SK-N-SH (cell line): ENCODE measurements around the gene C11orf97. TPM values are rescaled to one million over a fixed set of nuclear protein-coding genes. Genes with fewer than 3 reads are reported as not detected.

Experiments used
- CTCF ChIA-PET: fragments of 300-600, 350-600 bp; formaldehyde crosslinking; extraction: SDS; loops from one replicate; lab custom pipeline; 2021; lab: Yijun Ruan, JAX
- POLR2A ChIA-PET: fragments of 350-600 bp; sonication (Branson Sonifier 250); formaldehyde crosslinking; extraction: SDS; loops from one replicate; lab custom pipeline; 2020; ENCODE audit warnings: antibody characterized with exemption, inconsistent platforms; lab: Yijun Ruan, JAX
- DNase-seq: peaks from one replicate; pipeline ENCODE4 v3.0.0; 2012
- H2AFZ ChIP-seq: fragments of 200-600 bp; sonication (generic); 2 replicates; pipeline ENCODE4 v1.8.1; 2016; ENCODE audit warnings: antibody characterized with exemption, mild to moderate bottlenecking, low read depth
- H3F3A ChIP-seq: fragments of 200-600 bp; sonication (generic); replicated peaks from 2 replicates; pipeline ENCODE3; 2016; ENCODE audit warnings: antibody characterized with exemption, mild to moderate bottlenecking; ENCODE audit not compliant: insufficient read depth
- H3K27ac ChIP-seq, 2 experiments: fragments of 200-500 bp in 1 of 2; fragments of 200-600 bp in 1 of 2; sonication (Bioruptor generic) in 1 of 2; sonication (generic), shearing (Covaris generic) in 1 of 2; 2 replicates each; pipeline versions ENCODE4 v1.5.1 to v1.6.1; 2014 to 2016; ENCODE audit warnings: low read depth in 2 of 2, inconsistent platforms in 1 of 2, low read length in 1 of 2, mild to moderate bottlenecking in 1 of 2, mixed read lengths in 1 of 2
- H3K27me3 ChIP-seq: fragments of 200-600 bp; sonication (generic), shearing (Covaris generic); 2 replicates; pipeline ENCODE4 v1.6.1; 2016; ENCODE audit warnings: mixed run types; ENCODE audit not compliant: insufficient read depth
- H3K36me3 ChIP-seq, 2 experiments: fragments of 200-500 bp in 1 of 2; fragments of 200-600 bp in 1 of 2; sonication (Bioruptor generic) in 1 of 2; sonication (generic) in 1 of 2; replicated peaks in 1 of 2; 2 replicates each; pipeline versions ENCODE3 to v1.5.1; 2014 to 2016; ENCODE audit warnings: low read length in 1 of 2, mild to moderate bottlenecking in 1 of 2; ENCODE audit not compliant: insufficient read depth in 2 of 2, control insufficient read depth in 1 of 2
- H3K4me1 ChIP-seq, 2 experiments: fragments of 200-500 bp in 1 of 2; fragments of 200-600 bp in 1 of 2; sonication (Bioruptor generic) in 1 of 2; sonication (generic), shearing (Covaris generic) in 1 of 2; 2 replicates each; pipeline versions ENCODE4 v1.5.1 to v1.6.1; 2014 to 2016; ENCODE audit warnings: low read depth in 1 of 2, low read length in 1 of 2, mixed run types in 1 of 2; ENCODE audit not compliant: insufficient read depth in 2 of 2, control insufficient read depth in 1 of 2
- H3K4me2 ChIP-seq: fragments of 200-600 bp; sonication (generic), shearing (Covaris generic); 2 replicates; pipeline ENCODE4 v1.6.1; 2017; ENCODE audit warnings: mixed run types
- H3K4me3 ChIP-seq, 2 experiments: fragments of 200-500 bp in 1 of 2; fragments of 200-600 bp in 1 of 2; sonication (Bioruptor generic) in 1 of 2; sonication (generic), shearing (Covaris generic) in 1 of 2; 2 replicates each; pipeline versions ENCODE4 v1.5.1 to v1.8.1; 2014 to 2016; ENCODE audit warnings: low read depth in 2 of 2, inconsistent platforms in 1 of 2, low read length in 1 of 2, mild to moderate bottlenecking in 1 of 2, mixed read lengths in 1 of 2, moderate library complexity in 1 of 2
- H3K79me2 ChIP-seq: fragments of 200-600 bp; sonication (generic); 2 replicates; pipeline ENCODE4 v1.8.1; 2017; ENCODE audit warnings: mild to moderate bottlenecking; ENCODE audit not compliant: insufficient read depth
- H3K9ac ChIP-seq: fragments of 200-600 bp; sonication (generic); 2 replicates; pipeline ENCODE4 v1.6.1; 2017; ENCODE audit warnings: mixed run types
- H3K9me2 ChIP-seq: fragments of 200-600 bp; sonication (generic); 2 replicates; pipeline ENCODE4 v1.6.1; 2017; ENCODE audit warnings: mixed run types
- H3K9me3 ChIP-seq: fragments of 200-600 bp; sonication (generic); 2 replicates; pipeline ENCODE4 v1.6.1; 2017; ENCODE audit warnings: mixed run types, mild to moderate bottlenecking, moderate library complexity
- H4K20me1 ChIP-seq: fragments of 200-600 bp; sonication (generic); 2 replicates; pipeline ENCODE4 v1.6.1; 2017; ENCODE audit warnings: mild to moderate bottlenecking, mixed run types; ENCODE audit not compliant: insufficient read depth
- ELF1 ChIP-seq: IDR thresholded peaks from 2 replicates; pipeline ENCODE4 v1.4.0; 2012
- EP300 ChIP-seq, 2 experiments: IDR thresholded peaks; 2 replicates each; pipeline versions ENCODE4 v1.4.0 to v1.6.1; 2012; ENCODE audit warnings: borderline replicate concordance in 1 of 2, low read depth in 1 of 2, low read length in 1 of 2
- FOSL2 ChIP-seq: IDR thresholded peaks from 2 replicates; pipeline ENCODE4 v1.4.0; 2012; ENCODE audit warnings: low read depth, mild to moderate bottlenecking, moderate library complexity, borderline replicate concordance
- FOXJ3 ChIP-seq: sonication (generic); formaldehyde crosslinking; IDR thresholded peaks from 2 replicates; pipeline ENCODE4 v1.5.1; 2020; ENCODE audit warnings: mild to moderate bottlenecking, missing genetic modification reagents
- MXI1 ChIP-seq: IDR thresholded peaks from 2 replicates; pipeline ENCODE4 v1.6.1; 2012; ENCODE audit warnings: mild to moderate bottlenecking, low read depth, low read length, improper control_type of control experiment
- POLR2AphosphoS5 ChIP-seq: IDR thresholded peaks from 2 replicates; pipeline ENCODE4 v1.6.1; 2012; ENCODE audit warnings: low read depth, low read length
- RAD21 ChIP-seq: IDR thresholded peaks from 2 replicates; pipeline ENCODE4 v1.6.1; 2012; ENCODE audit warnings: mild to moderate bottlenecking, low read length
- RFX5 ChIP-seq: IDR thresholded peaks from 2 replicates; pipeline ENCODE4 v1.6.1; 2012; ENCODE audit warnings: mild to moderate bottlenecking, improper control_type of control experiment, low read length
- SIN3A ChIP-seq: IDR thresholded peaks from 2 replicates; pipeline ENCODE4 v1.6.1; 2012; ENCODE audit warnings: low read depth, mild to moderate bottlenecking, low read length, moderate library complexity, borderline replicate concordance
- WGBS: methylation state at CpG from one replicate; pipeline ENCODE4 v1.1.6; 2017; ENCODE audit warnings: low lambda C conversion rate; 5-methylcytosine and 5-hydroxymethylcytosine counted together
- polyA plus RNA-seq, 3 experiments: library from polyadenylated mRNA; depleted of rRNA; stranded (reverse); fragments of >200 nt; gene quantifications; 2 replicates each; pipeline ENCODE4 v1.2.3, GENCODE V29; 2012
- TF ChIP-seq, protein P1 (sequence below): IDR thresholded peaks from 2 replicates; pipeline ENCODE4 v1.6.1; 2012; ENCODE audit warnings: mild to moderate bottlenecking, low read depth, low read length, moderate library complexity
- TF ChIP-seq, protein P2 (sequence below): IDR thresholded peaks from 2 replicates; pipeline ENCODE4 v1.4.0; 2012; ENCODE audit warnings: low read depth
- TF ChIP-seq, protein P3 (sequence below): IDR thresholded peaks from 2 replicates; pipeline ENCODE4; 2012

Gene C11orf97
- polyA plus RNA-seq, 1 of the 3 experiments (the other 2 are of a cell fraction) = not detected

DNA sequence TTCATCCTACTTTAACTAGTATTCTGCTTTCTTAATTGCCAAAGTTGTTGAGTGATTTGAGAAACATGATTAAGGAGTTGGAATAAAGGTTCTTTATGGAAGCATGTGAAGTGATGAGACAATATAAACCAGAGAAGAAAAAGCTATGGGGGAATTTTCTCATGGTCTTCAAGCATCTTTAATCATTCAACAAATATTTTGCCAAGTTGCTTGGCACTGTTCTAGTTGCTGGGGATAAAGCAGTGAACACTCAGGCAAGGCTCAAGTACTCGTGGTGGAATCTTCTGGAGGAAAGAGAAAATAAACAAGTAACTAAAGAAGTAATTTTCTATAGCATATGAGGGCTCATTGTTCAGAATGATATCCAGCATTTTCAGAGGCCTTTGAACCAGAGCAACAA is 45.7 kb downstream of the C11orf97 start:
- peak overlapping the region; percentile 42; the same call in 1 of the 2 replicates for H3K4me2 ChIP-seq
- ChIA-PET CTCF (no interaction called here), POLR2A (no interaction called here)
- no peak for DNase-seq
- peak overlapping the region; percentile 12; the same call in 1 of the 2 replicates for H2AFZ ChIP-seq
- H3K27ac ChIP-seq = peak overlapping the region in 1 of 2 experiments; percentile 87; a peak in 2 of 4 replicates
- peak overlapping the region; percentile 33; the same call in 1 of the 2 replicates for H3K9ac ChIP-seq
- peaks cover 0 to 38% of the 10 kb centered on the region in 2 experiments; a peak in 3 of 4 replicates for H3K4me1 ChIP-seq
- 0 out of 2 replicates have a peak, but pooled peaks cover 3% of the 10 kb centered on the region for H3K79me2 ChIP-seq
- H3K36me3 ChIP-seq = no peaks in the 10 kb centered on the region
- peaks cover 32% of the 10 kb centered on the region for H3F3A ChIP-seq
- no peak for TF ChIP-seq RFX5
- TF ChIP-seq, protein P1, sequence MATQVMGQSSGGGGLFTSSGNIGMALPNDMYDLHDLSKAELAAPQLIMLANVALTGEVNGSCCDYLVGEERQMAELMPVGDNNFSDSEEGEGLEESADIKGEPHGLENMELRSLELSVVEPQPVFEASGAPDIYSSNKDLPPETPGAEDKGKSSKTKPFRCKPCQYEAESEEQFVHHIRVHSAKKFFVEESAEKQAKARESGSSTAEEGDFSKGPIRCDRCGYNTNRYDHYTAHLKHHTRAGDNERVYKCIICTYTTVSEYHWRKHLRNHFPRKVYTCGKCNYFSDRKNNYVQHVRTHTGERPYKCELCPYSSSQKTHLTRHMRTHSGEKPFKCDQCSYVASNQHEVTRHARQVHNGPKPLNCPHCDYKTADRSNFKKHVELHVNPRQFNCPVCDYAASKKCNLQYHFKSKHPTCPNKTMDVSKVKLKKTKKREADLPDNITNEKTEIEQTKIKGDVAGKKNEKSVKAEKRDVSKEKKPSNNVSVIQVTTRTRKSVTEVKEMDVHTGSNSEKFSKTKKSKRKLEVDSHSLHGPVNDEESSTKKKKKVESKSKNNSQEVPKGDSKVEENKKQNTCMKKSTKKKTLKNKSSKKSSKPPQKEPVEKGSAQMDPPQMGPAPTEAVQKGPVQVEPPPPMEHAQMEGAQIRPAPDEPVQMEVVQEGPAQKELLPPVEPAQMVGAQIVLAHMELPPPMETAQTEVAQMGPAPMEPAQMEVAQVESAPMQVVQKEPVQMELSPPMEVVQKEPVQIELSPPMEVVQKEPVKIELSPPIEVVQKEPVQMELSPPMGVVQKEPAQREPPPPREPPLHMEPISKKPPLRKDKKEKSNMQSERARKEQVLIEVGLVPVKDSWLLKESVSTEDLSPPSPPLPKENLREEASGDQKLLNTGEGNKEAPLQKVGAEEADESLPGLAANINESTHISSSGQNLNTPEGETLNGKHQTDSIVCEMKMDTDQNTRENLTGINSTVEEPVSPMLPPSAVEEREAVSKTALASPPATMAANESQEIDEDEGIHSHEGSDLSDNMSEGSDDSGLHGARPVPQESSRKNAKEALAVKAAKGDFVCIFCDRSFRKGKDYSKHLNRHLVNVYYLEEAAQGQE = no peak
- TF ChIP-seq ELF1 = no peak
- TF ChIP-seq SIN3A = no peak
- TF ChIP-seq, protein P2, sequence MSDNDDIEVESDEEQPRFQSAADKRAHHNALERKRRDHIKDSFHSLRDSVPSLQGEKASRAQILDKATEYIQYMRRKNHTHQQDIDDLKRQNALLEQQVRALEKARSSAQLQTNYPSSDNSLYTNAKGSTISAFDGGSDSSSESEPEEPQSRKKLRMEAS = no peak
- no peaks in the 10 kb centered on the region for H3K9me2 ChIP-seq
- no peak overlapping the region for H3K4me3 ChIP-seq
- 35% methylated on average over 1 of the region's 1 CpG for WGBS
- H3K27me3 ChIP-seq = no peaks in the 10 kb centered on the region
- H3K9me3 ChIP-seq = no peaks in the 10 kb centered on the region
- H4K20me1 ChIP-seq = no peaks in the 10 kb centered on the region

DNA sequence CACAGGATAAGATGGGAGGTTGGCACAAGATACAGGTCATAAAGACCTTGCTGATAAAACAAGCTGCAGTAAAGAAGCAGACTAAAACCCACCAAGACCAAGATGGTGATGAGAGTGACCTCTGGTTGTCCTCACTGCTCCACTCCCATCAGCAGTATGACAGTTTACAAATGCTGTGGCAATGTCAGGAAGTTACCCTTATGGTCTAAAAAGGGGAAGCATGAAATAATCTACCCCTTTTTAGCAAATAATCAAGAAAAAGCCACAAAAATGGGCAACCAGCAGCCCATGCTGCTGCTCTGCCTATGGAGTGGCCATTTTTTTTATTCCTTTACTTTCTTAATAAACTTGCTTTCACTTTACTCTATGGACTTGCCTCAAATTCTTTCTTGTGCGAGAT is 46.2 kb downstream of the C11orf97 start:
- 0 out of 2 replicates have a peak overlapping the region, but pooled peaks have one; percentile 42 for H3K4me2 ChIP-seq
- no peak for DNase-seq
- H3K27ac ChIP-seq = peak overlapping the region in 1 of 2 experiments; percentile 87; a peak in 2 of 4 replicates
- CTCF ChIA-PET = no interaction called here
- H3K9me2 ChIP-seq = no peaks in the 10 kb centered on the region
- peaks cover 32% of the 10 kb centered on the region for H3F3A ChIP-seq
- POLR2A ChIA-PET = no interaction called here
- no peaks in the 10 kb centered on the region for H3K36me3 ChIP-seq
- H3K27me3 ChIP-seq = no peaks in the 10 kb centered on the region
- TF ChIP-seq, protein P1 = no peak
- TF ChIP-seq MXI1 (no peak), FOSL2 (no peak), RAD21 (no peak), POLR2AphosphoS5 (no peak), EP300 (IDR thresholded peaks at IDR 0.05; ENCODE audit: borderline replicate concordance in 1 of 2, low read depth in 1 of 2, low read length in 1 of 2) (no peak), FOXJ3 (CRISPR knock-in tag) (no peak)
- TF ChIP-seq, protein P3, sequence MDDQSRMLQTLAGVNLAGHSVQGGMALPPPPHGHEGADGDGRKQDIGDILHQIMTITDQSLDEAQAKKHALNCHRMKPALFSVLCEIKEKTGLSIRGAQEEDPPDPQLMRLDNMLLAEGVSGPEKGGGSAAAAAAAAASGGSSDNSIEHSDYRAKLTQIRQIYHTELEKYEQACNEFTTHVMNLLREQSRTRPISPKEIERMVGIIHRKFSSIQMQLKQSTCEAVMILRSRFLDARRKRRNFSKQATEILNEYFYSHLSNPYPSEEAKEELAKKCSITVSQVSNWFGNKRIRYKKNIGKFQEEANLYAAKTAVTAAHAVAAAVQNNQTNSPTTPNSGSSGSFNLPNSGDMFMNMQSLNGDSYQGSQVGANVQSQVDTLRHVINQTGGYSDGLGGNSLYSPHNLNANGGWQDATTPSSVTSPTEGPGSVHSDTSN = no peak
- H3K4me1 ChIP-seq = peaks cover 0 to 42% of the 10 kb centered on the region in 2 experiments; a peak in 3 of 4 replicates
- H3K9me3 ChIP-seq = no peaks in the 10 kb centered on the region
- H3K4me3 ChIP-seq = no peak overlapping the region
- WGBS = 96% methylated on average over 1 of the region's 1 CpG
- 0 out of 2 replicates have a peak, but pooled peaks cover 3% of the 10 kb centered on the region for H3K79me2 ChIP-seq
- peak overlapping the region; percentile 33; the same call in 1 of the 2 replicates for H3K9ac ChIP-seq
- no peaks in the 10 kb centered on the region for H4K20me1 ChIP-seq
- H2AFZ ChIP-seq = peak overlapping the region; percentile 12; the same call in 1 of the 2 replicates
